Heart left ventricle (tissue), 13 donors: Measurements from ENCODE around the gene DOCK4.

Source experiments
- CTCF ChIP-seq, 12 donors: fragments of 200-600 bp; sonication (generic) in 4 of 12; IDR thresholded peaks; one replicate each; pipeline versions ENCODE4 v1.5.0 to v1.8.0; 2018 to 2022; ENCODE audit warnings: antibody characterized with exemption in 12 of 12, mild to moderate bottlenecking in 5 of 12
- POLR2A ChIP-seq, 2 donors: fragments of 450-650 bp; IDR thresholded peaks; one replicate each; pipeline ENCODE4 v1.6.1; 2017; ENCODE audit warnings: antibody characterized with exemption in 2 of 2, mild to moderate bottlenecking in 2 of 2, moderate library complexity in 2 of 2
- donor health status: ischemic (EF 13 %, LVEDD 7.1; RV severe dilation, severe dysfunction).
- donor health status: DM: no; HTN: yes; CAD: no.
- donor health status: DM: no; HTN: no; CAD: no.
- donor health status: ischemic (EF 25% LVEDD 6.9; RV normal size, moderate dysfunction).
- donor health status: ischemic (EF 25% LVEDD 5.7; RV mildly dilated, moderate dysfunction).
- donor health status: ischemic (EF 35%, LVEDD 5.7; RV mildly dilated, moderate dysfunction).
- donor health status: nonischemic (EF 11% LVEDD 7.7; RV severe dilation, severe dysfunction).
- donor health status: DM: yes; HTN: yes; CAD: no.
- donor health status: PGD.
- donor health status: ischemic (EF 29% LVEDD 5.4; RV normal size, mild dysfunction).
- donor health status: nonischemic (EF 23%, LVEDD 6.1; RV moderate dilation, normal function).

- TF ChIP-seq CTCF (IDR thresholded peaks at IDR 0.05) (no peak), POLR2A (IDR thresholded peaks at IDR 0.05) (no peak)
Measured at GRCh38 chr7:112254709-112255387, 48.6 kb upstream of the DOCK4 start.
